HEK293 (cell line): ENCODE measurements around the gene SREBF1.

Experiments
- CTCF ChIA-PET: fragments of 350-600 bp; formaldehyde crosslinking; extraction: SDS; loops from one replicate; lab custom pipeline; 2021; ENCODE audit warnings: antibody characterized with exemption; lab: Yijun Ruan, JAX
- POLR2A ChIA-PET: fragments of 300-600 bp; formaldehyde crosslinking; extraction: SDS; loops from one replicate; lab custom pipeline; 2020; ENCODE audit warnings: antibody characterized with exemption, inconsistent platforms; lab: Yijun Ruan, JAX
- H3K27ac ChIP-seq: fragments of 200-500 bp; sonication (Bioruptor generic); 2 replicates; pipeline ENCODE4 v1.5.1; 2014; ENCODE audit warnings: low read depth, low read length, control low read depth, inconsistent platforms; ENCODE audit errors: extremely low read depth
- H3K36me3 ChIP-seq, 2 experiments: fragments of 200-500 bp in 1 of 2; sonication (Bioruptor generic) in 1 of 2; 1 replicate in 1 of 2; 2 replicates in 1 of 2; pipeline ENCODE4 v1.5.1; 2014 to 2017; ENCODE audit warnings: inconsistent platforms in 2 of 2, low read length in 2 of 2; ENCODE audit not compliant: control insufficient read depth in 2 of 2, insufficient read depth in 1 of 2
- H3K4me1 ChIP-seq: fragments of 200-500 bp; sonication (Bioruptor generic); 2 replicates; pipeline ENCODE4 v1.5.1; 2014; ENCODE audit warnings: mild to moderate bottlenecking, low read length, inconsistent platforms; ENCODE audit not compliant: control insufficient read depth, insufficient read depth
- H3K4me3 ChIP-seq: 2 replicates; pipeline ENCODE4 v1.5.1; 2011; ENCODE audit warnings: low read depth, mild to moderate bottlenecking, control low read depth, low read length, moderate library complexity
- H3K9me3 ChIP-seq: fragments of 200-500 bp; sonication (Bioruptor generic); 2 replicates; pipeline ENCODE4 v1.5.1; 2014; ENCODE audit warnings: low read depth, low read length, inconsistent platforms; ENCODE audit not compliant: control insufficient read depth, insufficient read depth
- EGR2 ChIP-seq: fragments of 450-650 bp; formaldehyde crosslinking; IDR thresholded peaks from 2 replicates; pipeline ENCODE4 v1.5.1; 2016; ENCODE audit warnings: low read depth, missing biosample characterization, missing genetic modification characterization
- GLIS2 ChIP-seq: fragments of 450-650 bp; formaldehyde crosslinking; IDR thresholded peaks from 2 replicates; pipeline ENCODE4 v1.5.1; 2016; ENCODE audit warnings: missing biosample characterization, missing genetic modification characterization
- KLF1 ChIP-seq: fragments of 450-650 bp; formaldehyde crosslinking; IDR thresholded peaks from 2 replicates; pipeline ENCODE4 v1.5.1; 2016; ENCODE audit warnings: missing biosample characterization, missing genetic modification characterization
- KLF17 ChIP-seq: fragments of 450-650 bp; formaldehyde crosslinking; IDR thresholded peaks from 2 replicates; pipeline ENCODE4 v1.5.1; 2016; ENCODE audit warnings: missing biosample characterization, missing genetic modification characterization
- ZBTB8A ChIP-seq: fragments of 450-650 bp; formaldehyde crosslinking; IDR thresholded peaks from 2 replicates; pipeline ENCODE4 v1.5.1; 2016; ENCODE audit warnings: missing biosample characterization, missing genetic modification characterization
- ZNF24 ChIP-seq: fragments of 450-650 bp; formaldehyde crosslinking; IDR thresholded peaks from 2 replicates; pipeline ENCODE4 v1.5.1; 2016; ENCODE audit warnings: missing biosample characterization, missing genetic modification characterization
- ZNF530 ChIP-seq: fragments of 450-650 bp; formaldehyde crosslinking; IDR thresholded peaks from 2 replicates; pipeline ENCODE4 v1.5.1; 2016; ENCODE audit warnings: low read depth, missing biosample characterization, missing genetic modification characterization
- ZNF776 ChIP-seq: fragments of 450-650 bp; formaldehyde crosslinking; IDR thresholded peaks from 2 replicates; pipeline ENCODE4 v1.5.0; 2017; ENCODE audit warnings: missing biosample characterization, missing genetic modification characterization, borderline replicate concordance
- TF ChIP-seq, protein P1 (sequence below): fragments of 450-650 bp; formaldehyde crosslinking; conservative IDR thresholded peaks from 2 replicates; pipeline ENCODE4 v1.5.1; 2016; ENCODE audit warnings: low read depth, missing biosample characterization, missing genetic modification characterization

The SREBF1 gene

DNA sequence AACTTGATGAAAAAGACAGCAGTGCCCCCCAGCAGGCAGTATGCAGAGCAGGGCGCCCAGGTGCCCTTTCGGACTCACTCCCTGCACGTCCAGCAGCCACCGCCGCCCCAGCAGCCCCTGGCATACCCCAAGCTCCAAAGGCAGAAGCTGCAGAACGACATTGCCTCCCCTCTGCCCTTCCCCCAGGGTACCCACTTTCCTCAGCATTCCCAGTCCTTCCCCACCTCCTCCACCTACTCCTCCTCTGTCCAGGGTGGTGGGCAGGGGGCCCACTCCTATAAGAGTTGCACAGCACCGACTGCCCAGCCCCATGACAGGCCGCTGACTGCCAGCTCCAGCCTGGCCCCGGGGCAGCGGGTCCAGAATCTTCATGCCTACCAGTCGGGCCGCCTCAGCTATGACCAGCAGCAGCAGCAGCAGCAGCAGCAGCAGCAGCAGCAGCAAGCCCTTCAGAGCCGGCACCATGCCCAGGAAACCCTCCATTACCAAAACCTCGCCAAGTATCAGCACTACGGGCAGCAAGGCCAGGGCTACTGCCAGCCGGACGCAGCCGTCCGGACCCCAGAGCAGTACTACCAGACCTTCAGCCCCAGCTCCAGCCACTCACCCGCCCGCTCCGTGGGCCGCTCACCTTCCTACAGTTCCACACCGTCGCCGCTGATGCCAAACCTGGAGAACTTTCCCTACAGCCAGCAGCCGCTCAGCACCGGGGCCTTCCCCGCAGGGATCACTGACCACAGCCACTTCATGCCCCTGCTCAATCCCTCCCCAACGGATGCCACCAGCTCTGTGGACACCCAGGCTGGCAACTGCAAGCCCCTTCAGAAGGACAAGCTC is 43.2 kb downstream of the SREBF1 start:
- ChIA-PET POLR2A (no interaction called here), CTCF (interaction anchor here (0.5 kb wide), 1 partner anchor 1213 kb away, joined by 3 read pairs; no protein-coding TSS in a partner anchor)
- TF ChIP-seq EGR2 (peak; percentile 39; the same call in 1 of the 2 replicates), ZNF24 (tag by site-specific recombination) (no peak), ZNF776 (no peak)
- no peak overlapping the region for H3K4me3 ChIP-seq
- H3K4me1 ChIP-seq, result no peaks in the 10 kb centered on the region
- no peak overlapping the region for H3K27ac ChIP-seq
- H3K36me3 ChIP-seq, result peaks cover 3 to 58% of the 10 kb centered on the region in 2 experiments; a peak in 2 of 3 replicates
- H3K9me3 ChIP-seq, result no peaks in the 10 kb centered on the region

DNA sequence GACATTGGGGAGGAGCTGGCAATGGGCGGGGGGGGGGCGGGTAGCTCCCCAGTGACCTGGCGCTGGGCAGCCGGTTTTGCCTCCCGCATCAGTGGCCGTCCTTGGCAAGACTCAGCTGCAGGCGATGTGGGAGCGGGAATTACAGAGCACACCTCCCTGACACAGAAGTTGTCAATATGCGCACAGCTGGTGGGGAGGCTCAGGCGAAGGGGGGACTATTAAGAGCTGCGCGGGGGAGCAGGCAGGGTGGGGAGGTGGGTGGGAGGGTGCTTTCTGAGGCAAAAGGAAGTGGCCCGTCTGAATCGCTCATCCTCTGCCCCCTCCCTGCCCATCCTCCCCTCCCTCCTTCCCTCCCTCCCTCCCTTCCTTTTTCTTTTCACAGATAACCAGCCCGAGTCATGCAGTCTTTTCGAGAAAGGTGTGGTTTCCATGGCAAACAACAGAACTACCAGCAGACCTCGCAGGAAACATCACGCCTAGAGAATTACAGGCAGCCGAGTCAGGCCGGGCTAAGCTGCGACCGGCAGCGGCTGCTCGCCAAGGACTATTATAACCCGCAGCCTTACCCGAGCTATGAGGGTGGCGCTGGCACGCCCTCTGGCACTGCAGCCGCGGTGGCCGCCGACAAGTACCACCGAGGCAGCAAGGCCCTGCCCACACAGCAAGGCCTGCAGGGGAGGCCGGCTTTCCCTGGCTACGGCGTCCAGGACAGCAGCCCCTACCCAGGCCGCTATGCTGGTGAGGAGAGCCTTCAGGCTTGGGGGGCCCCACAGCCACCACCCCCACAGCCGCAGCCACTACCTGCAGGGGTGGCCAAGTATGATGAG is 44.0 kb downstream of the SREBF1 start:
- Histone ChIP-seq H3K4me3 (no peak overlapping the region), H3K27ac (no peak overlapping the region), H3K9me3 (no peaks in the 10 kb centered on the region), H3K36me3 (peaks cover 3 to 50% of the 10 kb centered on the region in 2 experiments; a peak in 2 of 3 replicates), H3K4me1 (no peaks in the 10 kb centered on the region)
- POLR2A ChIA-PET, result no interaction called here
- CTCF ChIA-PET, result interaction anchor here (0.6 to 1.1 kb wide), 2 partner anchors 19 to 209 kb away, joined by 3 to 5 read pairs; no protein-coding TSS in a partner anchor
- TF ChIP-seq GLIS2 (peak; percentile 50), KLF1 (0 out of 2 replicates have a peak, but pooled peaks have one; percentile 33)
- TF ChIP-seq, protein P1, sequence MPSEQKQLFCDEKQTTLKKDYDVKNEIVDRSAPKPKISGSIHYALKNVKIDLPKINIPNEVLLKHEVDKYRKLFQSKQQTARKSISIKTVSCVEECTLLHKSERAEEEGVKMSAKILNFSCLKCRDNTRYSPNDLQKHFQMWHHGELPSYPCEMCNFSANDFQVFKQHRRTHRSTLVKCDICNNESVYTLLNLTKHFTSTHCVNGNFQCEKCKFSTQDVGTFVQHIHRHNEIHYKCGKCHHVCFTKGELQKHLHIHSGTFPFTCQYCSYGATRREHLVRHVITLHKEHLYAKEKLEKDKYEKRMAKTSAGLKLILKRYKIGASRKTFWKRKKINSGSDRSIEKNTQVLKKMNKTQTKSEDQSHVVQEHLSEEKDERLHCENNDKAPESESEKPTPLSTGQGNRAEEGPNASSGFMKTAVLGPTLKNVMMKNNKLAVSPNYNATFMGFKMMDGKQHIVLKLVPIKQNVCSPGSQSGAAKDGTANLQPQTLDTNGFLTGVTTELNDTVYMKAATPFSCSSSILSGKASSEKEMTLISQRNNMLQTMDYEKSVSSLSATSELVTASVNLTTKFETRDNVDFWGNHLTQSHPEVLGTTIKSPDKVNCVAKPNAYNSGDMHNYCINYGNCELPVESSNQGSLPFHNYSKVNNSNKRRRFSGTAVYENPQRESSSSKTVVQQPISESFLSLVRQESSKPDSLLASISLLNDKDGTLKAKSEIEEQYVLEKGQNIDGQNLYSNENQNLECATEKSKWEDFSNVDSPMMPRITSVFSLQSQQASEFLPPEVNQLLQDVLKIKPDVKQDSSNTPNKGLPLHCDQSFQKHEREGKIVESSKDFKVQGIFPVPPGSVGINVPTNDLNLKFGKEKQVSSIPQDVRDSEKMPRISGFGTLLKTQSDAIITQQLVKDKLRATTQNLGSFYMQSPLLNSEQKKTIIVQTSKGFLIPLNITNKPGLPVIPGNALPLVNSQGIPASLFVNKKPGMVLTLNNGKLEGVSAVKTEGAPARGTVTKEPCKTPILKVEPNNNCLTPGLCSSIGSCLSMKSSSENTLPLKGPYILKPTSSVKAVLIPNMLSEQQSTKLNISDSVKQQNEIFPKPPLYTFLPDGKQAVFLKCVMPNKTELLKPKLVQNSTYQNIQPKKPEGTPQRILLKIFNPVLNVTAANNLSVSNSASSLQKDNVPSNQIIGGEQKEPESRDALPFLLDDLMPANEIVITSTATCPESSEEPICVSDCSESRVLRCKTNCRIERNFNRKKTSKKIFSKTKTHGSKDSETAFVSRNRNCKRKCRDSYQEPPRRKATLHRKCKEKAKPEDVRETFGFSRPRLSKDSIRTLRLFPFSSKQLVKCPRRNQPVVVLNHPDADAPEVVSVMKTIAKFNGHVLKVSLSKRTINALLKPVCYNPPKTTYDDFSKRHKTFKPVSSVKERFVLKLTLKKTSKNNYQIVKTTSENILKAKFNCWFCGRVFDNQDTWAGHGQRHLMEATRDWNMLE (tag by site-specific recombination), result no peak

DNA sequence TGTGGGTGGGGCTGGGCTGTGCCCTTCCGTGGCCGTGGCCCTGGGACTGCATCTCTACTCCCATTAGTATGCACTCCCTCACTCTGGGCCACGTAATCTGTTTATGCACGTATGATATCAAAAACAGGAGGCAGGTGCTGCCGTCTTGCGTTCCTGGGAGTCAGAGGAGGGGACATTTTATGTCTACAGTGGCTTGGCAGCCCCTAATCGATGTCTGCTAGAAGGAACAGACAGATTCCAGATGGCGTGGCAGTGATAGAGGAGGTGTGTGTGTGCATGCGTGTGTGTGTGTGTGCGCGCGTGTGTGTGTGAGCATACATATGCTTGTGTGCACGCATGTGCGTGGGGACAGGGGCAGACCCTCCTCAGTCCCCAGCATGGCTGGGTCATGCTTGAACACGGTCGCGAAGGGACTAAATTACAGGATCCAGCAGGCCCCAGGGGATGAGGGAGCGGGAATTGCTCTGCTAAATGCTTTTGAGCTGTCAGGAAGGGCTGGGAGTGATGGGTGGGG is 44.7 kb downstream of the SREBF1 start:
- Histone ChIP-seq H3K4me3 (no peak overlapping the region), H3K4me1 (no peaks in the 10 kb centered on the region), H3K9me3 (no peaks in the 10 kb centered on the region), H3K27ac (no peak overlapping the region), H3K36me3 (peaks cover 0 to 43% of the 10 kb centered on the region in 2 experiments; a peak in 1 of 3 replicates)
- ChIA-PET CTCF (interaction anchor here (0.6 to 1.1 kb wide), 2 partner anchors 20 to 208 kb away, joined by 3 to 5 read pairs; no protein-coding TSS in a partner anchor), POLR2A (no interaction called here)
- TF ChIP-seq ZNF530 (tag by site-specific recombination) (no peak), KLF17 (0 out of 2 replicates have a peak, but pooled peaks have one; percentile 46), ZBTB8A (tag by site-specific recombination) (0 out of 2 replicates have a peak, but pooled peaks have one; percentile 24)
